ENCODE measurements around the gene TBC1D12.

DNA sequence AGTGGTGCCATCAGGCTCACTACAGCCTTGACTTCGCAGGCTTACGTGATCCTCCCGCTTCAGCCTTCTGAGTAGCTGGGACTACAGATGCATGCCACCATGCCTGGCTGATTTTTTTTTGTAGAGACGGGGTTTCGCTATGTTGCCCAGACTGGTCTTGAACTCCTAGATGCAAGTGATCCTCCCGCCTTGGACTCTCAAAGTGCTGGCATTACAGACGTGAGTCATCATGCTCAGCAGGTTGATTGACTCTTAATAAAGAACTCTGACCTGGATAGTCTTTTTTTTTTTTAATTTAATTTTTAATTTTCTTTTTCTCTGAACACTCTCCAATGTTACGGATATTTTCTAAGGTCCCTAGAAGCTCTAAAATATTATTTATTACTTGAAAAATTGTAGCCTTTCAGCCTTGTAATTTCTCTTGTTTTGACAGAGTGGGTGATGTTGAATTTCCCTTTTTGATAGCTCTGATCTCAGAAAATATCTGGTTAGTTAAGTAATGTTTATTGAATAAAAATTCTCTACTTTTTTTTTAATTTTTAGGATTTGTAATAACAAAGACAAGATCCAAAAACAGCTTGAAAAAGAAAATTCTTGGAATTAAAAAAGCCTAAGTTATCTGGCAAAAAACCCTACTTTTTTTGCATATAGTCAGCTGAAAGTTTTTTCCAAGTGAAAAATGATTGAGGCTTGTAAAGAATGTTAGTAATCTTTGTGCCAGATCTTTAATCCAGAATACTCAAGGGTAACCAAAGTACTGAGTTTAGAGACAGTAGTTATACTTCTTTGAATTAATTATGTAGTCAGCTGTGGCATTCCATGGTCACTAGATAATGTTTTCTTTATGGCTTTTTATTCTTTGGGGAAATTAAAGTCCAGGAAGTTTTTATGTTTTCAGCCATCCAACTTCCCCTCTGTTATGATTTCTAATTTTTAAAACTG is 26.7 kb downstream of the TBC1D12 start:
- TF ChIP-seq, protein P1, sequence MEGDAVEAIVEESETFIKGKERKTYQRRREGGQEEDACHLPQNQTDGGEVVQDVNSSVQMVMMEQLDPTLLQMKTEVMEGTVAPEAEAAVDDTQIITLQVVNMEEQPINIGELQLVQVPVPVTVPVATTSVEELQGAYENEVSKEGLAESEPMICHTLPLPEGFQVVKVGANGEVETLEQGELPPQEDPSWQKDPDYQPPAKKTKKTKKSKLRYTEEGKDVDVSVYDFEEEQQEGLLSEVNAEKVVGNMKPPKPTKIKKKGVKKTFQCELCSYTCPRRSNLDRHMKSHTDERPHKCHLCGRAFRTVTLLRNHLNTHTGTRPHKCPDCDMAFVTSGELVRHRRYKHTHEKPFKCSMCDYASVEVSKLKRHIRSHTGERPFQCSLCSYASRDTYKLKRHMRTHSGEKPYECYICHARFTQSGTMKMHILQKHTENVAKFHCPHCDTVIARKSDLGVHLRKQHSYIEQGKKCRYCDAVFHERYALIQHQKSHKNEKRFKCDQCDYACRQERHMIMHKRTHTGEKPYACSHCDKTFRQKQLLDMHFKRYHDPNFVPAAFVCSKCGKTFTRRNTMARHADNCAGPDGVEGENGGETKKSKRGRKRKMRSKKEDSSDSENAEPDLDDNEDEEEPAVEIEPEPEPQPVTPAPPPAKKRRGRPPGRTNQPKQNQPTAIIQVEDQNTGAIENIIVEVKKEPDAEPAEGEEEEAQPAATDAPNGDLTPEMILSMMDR (IDR thresholded peaks at IDR 0.05) = no peak
- TF ChIP-seq EZH2 (IDR thresholded peaks at IDR 0.05) = no peak
- TF ChIP-seq EZH2phosphoT487 (IDR thresholded peaks at IDR 0.05) = no peak

All from neural progenitor cell (in vitro differentiated cells).